ENCODE results near the gene CCNL2. TPM values are rescaled to one million over a fixed set of nuclear protein-coding genes. Genes with fewer than 3 reads are reported as not detected.

Gene CCNL2
- total and polyA plus RNA-seq, 2 of the 13 experiments (the other 11 are each of a cell fraction or from before 2014, with no cell fraction given): 105 to 340 TPM

DNA sequence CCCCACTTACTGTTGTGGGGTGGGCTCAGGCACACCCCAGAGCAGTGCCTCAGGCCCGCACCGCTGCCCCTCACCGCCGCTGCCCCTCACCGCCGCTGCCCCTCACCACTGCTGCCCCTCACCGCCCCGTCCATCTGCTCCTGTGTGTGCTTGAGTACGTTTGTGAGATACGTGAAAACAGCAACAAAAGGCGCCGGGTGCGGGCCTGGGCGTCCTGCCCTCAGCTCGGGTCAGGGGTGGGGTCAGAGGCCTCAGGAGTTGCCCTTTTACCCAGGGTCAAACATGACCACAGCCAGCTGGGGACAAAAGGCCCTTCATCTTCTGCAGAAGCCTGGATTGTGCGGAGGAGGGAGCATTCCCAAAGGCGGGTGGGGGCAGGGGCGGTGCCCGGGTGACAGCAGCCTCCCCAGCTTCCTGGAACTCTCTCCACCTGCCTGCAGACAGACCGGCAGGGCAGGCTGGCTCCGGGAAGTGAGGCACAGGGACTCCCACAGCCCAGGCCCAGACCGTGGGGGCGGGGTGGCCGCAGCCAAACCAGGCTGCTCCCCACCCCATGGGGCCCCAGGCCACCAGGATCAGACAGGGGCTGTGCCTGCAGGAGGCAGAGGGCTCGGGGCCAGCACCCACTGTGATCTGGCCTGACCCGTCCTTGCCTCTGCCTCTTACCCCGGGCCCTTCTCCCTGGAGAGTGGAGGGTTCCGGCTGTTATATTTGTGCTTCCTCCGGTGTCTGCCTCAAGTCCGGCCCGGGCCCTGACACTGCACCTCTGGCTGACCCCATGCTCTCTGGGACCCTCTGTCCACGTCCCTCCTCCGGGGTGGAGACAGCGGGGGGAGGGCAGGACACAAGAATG is 34.0 kb upstream of the CCNL2 start (continued):
- TF ChIP-seq ATF3 (CRISPR knock-in tag; IDR thresholded peaks at IDR 0.05) (no peak), RNF2 (conservative IDR thresholded peaks at IDR 0.05; ENCODE audit: low read depth) (no peak), IRF2 (CRISPR knock-in tag; IDR thresholded peaks at IDR 0.05) (peak; percentile 81), THAP11 (CRISPR knock-in tag; IDR thresholded peaks at IDR 0.05) (peak; percentile 83), ARNT2 (CRISPR knock-in tag; IDR thresholded peaks at IDR 0.05; ENCODE audit: low read depth) (no peak), SIX1 (CRISPR knock-in tag; IDR thresholded peaks at IDR 0.05; ENCODE audit: borderline replicate concordance) (no peak), SNAI1 (CRISPR knock-in tag; IDR thresholded peaks at IDR 0.05; ENCODE audit: borderline replicate concordance) (no peak), ZNF451 (CRISPR knock-in tag; IDR thresholded peaks at IDR 0.05) (peak; percentile 81), ZSCAN31 (CRISPR knock-in tag; IDR thresholded peaks at IDR 0.05; ENCODE audit: low read depth) (peak; percentile 79), PLRG1 (conservative IDR thresholded peaks at IDR 0.05) (no peak), TFE3 (CRISPR knock-in tag; IDR thresholded peaks at IDR 0.05) (peak; percentile 82), GABPB1 (CRISPR knock-in tag; IDR thresholded peaks at IDR 0.05) (peak; percentile 84), RFX1 (IDR thresholded peaks at IDR 0.05) (no peak), HHEX (CRISPR knock-in tag; IDR thresholded peaks at IDR 0.05) (no peak), RCOR2 (CRISPR knock-in tag; IDR thresholded peaks at IDR 0.05) (peak; percentile 65), ZMYM4 (CRISPR knock-in tag; IDR thresholded peaks at IDR 0.05) (peak; percentile 54; the same call in 1 of the 2 replicates), NCOA2 (CRISPR knock-in tag; IDR thresholded peaks at IDR 0.05) (peak; percentile 97), TSC22D2 (CRISPR knock-in tag; IDR thresholded peaks at IDR 0.05; ENCODE audit: borderline replicate concordance) (peak; percentile 78; the same call in 1 of the 2 replicates), SETDB1 (CRISPR knock-in tag; IDR thresholded peaks at IDR 0.05; ENCODE audit: borderline replicate concordance) (no peak), GATAD1 (CRISPR knock-in tag; IDR thresholded peaks at IDR 0.05) (peak; percentile 62), RFX3 (CRISPR knock-in tag; IDR thresholded peaks at IDR 0.05) (no peak), ZNF782 (CRISPR knock-in tag; IDR thresholded peaks at IDR 0.05; ENCODE audit: borderline replicate concordance) (no peak), NR2F6 (IDR thresholded peaks at IDR 0.05) (peak; percentile 99), NR2F6 (CRISPR knock-in tag; IDR thresholded peaks at IDR 0.05) (peak; percentile 99), SP5 (CRISPR knock-in tag; IDR thresholded peaks at IDR 0.05; ENCODE audit: borderline replicate concordance, low read depth) (peak; percentile 90)
- TF ChIP-seq, protein P1, sequence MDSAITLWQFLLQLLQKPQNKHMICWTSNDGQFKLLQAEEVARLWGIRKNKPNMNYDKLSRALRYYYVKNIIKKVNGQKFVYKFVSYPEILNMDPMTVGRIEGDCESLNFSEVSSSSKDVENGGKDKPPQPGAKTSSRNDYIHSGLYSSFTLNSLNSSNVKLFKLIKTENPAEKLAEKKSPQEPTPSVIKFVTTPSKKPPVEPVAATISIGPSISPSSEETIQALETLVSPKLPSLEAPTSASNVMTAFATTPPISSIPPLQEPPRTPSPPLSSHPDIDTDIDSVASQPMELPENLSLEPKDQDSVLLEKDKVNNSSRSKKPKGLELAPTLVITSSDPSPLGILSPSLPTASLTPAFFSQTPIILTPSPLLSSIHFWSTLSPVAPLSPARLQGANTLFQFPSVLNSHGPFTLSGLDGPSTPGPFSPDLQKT (CRISPR knock-in tag; IDR thresholded peaks at IDR 0.05; ENCODE audit: borderline replicate concordance): no peak
- TF ChIP-seq, protein P2, sequence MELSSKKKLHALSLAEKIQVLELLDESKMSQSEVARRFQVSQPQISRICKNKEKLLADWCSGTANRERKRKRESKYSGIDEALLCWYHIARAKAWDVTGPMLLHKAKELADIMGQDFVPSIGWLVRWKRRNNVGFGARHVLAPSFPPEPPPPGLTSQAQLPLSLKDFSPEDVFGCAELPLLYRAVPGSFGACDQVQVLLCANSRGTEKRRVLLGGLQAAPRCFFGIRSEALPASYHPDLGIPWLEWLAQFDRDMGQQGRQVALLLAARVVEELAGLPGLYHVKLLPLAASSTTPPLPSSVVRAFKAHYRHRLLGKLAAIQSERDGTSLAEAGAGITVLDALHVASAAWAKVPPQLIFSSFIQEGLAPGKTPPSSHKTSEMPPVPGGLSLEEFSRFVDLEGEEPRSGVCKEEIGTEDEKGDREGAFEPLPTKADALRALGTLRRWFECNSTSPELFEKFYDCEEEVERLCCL (CRISPR knock-in tag; IDR thresholded peaks at IDR 0.05; ENCODE audit: borderline replicate concordance): no peak
- TF ChIP-seq, protein P3, sequence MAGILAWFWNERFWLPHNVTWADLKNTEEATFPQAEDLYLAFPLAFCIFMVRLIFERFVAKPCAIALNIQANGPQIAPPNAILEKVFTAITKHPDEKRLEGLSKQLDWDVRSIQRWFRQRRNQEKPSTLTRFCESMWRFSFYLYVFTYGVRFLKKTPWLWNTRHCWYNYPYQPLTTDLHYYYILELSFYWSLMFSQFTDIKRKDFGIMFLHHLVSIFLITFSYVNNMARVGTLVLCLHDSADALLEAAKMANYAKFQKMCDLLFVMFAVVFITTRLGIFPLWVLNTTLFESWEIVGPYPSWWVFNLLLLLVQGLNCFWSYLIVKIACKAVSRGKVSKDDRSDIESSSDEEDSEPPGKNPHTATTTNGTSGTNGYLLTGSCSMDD (CRISPR knock-in tag; IDR thresholded peaks at IDR 0.05): no peak
